Neural cell (in vitro differentiated cells): Measurements from ENCODE around the gene RNU6-1. TPM values are rescaled to one million over a fixed set of nuclear protein-coding genes. Genes with fewer than 3 reads are reported as not detected.

Experiments used
- H2AFZ ChIP-seq: fragments of 200-600, 300-800 bp; sonication (generic), shearing (Covaris generic); 2 replicates; pipeline ENCODE4 v1.6.0; 2014; ENCODE audit warnings: low read depth, mild to moderate bottlenecking, antibody characterized with exemption, low read length, moderate library complexity
- H3F3A ChIP-seq: fragments of 200-600 bp; shearing (Covaris generic); 2 replicates; pipeline ENCODE4 v1.6.1; 2016; ENCODE audit warnings: mild to moderate bottlenecking, moderate library complexity, mixed read lengths, antibody characterized with exemption, low read length; ENCODE audit not compliant: insufficient read depth, poor library complexity, severe bottlenecking
- H3K27ac ChIP-seq: fragments of 200-600, 300-800 bp; sonication (generic), shearing (Covaris generic); 2 replicates; pipeline ENCODE4 v1.5.1; 2014; ENCODE audit warnings: mild to moderate bottlenecking, low read length, moderate library complexity
- H3K27me3 ChIP-seq: fragments of 300-800, 200-600 bp; sonication (generic), shearing (Covaris generic); 2 replicates; pipeline ENCODE4 v1.6.0; 2014; ENCODE audit warnings: mild to moderate bottlenecking, low read depth, low read length, moderate library complexity; ENCODE audit not compliant: insufficient read depth
- H3K36me3 ChIP-seq: fragments of 300-800, 200-600 bp; sonication (generic), shearing (Covaris generic); 2 replicates; pipeline ENCODE4 v1.5.1; 2014; ENCODE audit warnings: mild to moderate bottlenecking, antibody characterized with exemption, low read length, moderate library complexity; ENCODE audit not compliant: insufficient read depth
- H3K4me2 ChIP-seq: fragments of 300-800, 200-600 bp; sonication (generic), shearing (Covaris generic); 2 replicates; pipeline ENCODE4 v1.6.0; 2014; ENCODE audit warnings: mild to moderate bottlenecking, low read length
- H3K4me3 ChIP-seq: fragments of 300-800, 200-600 bp; sonication (generic), shearing (Covaris generic); 2 replicates; pipeline ENCODE4 v1.5.1; 2014; ENCODE audit warnings: mild to moderate bottlenecking, low read length, moderate library complexity
- H3K79me2 ChIP-seq: fragments of 200-600 bp; shearing (Covaris generic); replicated peaks from 2 replicates; pipeline ENCODE4 v1.6.0; 2014; ENCODE audit warnings: mild to moderate bottlenecking, low read length, moderate library complexity; ENCODE audit not compliant: insufficient read depth
- H3K9ac ChIP-seq: fragments of 300-800, 200-600 bp; sonication (generic), shearing (Covaris generic); 2 replicates; pipeline ENCODE4 v1.6.1; 2016; ENCODE audit warnings: mild to moderate bottlenecking, low read length, mixed read lengths
- H3K9me2 ChIP-seq: fragments of 200-600 bp; shearing (Covaris generic); 2 replicates; pipeline ENCODE4 v1.6.1; 2016; ENCODE audit warnings: mild to moderate bottlenecking, low read length, mixed read lengths; ENCODE audit not compliant: insufficient read depth
- H3K9me3 ChIP-seq: fragments of 200-600, 300-800 bp; sonication (generic), shearing (Covaris generic); 2 replicates; pipeline ENCODE4 v1.6.1; 2016; ENCODE audit warnings: mild to moderate bottlenecking, mixed run types, low read length, moderate library complexity, mixed read lengths
- H4K20me1 ChIP-seq: fragments of 200-600 bp; shearing (Covaris generic); 2 replicates; pipeline ENCODE4 v1.6.1; 2016; ENCODE audit warnings: mild to moderate bottlenecking, mixed run types; ENCODE audit not compliant: insufficient read depth
- EP300 ChIP-seq: fragments of 450-650 bp; conservative IDR thresholded peaks from 2 replicates; pipeline ENCODE4 v1.6.1; 2014; ENCODE audit warnings: antibody characterized with exemption, mild to moderate bottlenecking, moderate library complexity; ENCODE audit not compliant: poor library complexity, severe bottlenecking
- EZH2 ChIP-seq: fragments of 200-600, 300-800 bp; shearing (Covaris generic), sonication (generic); IDR thresholded peaks from 2 replicates; pipeline ENCODE4 v1.6.1; 2014; ENCODE audit warnings: antibody characterized with exemption, low read length, borderline replicate concordance, mild to moderate bottlenecking; ENCODE audit not compliant: insufficient read depth, poor library complexity, severe bottlenecking
- MXI1 ChIP-seq: fragments of 450-650 bp; conservative IDR thresholded peaks from 2 replicates; pipeline ENCODE4 v1.6.1; 2014; ENCODE audit warnings: antibody characterized with exemption, mild to moderate bottlenecking; ENCODE audit not compliant: poor library complexity, severe bottlenecking
- RAD21 ChIP-seq: fragments of 450-650 bp; conservative IDR thresholded peaks from 2 replicates; pipeline ENCODE4 v1.6.1; 2014; ENCODE audit warnings: antibody characterized with exemption, mild to moderate bottlenecking, moderate library complexity
- REST ChIP-seq: IDR thresholded peaks from 2 replicates; pipeline ENCODE4 v1.6.1; 2012; ENCODE audit warnings: borderline replicate concordance
- SMC3 ChIP-seq: fragments of 450-650 bp; conservative IDR thresholded peaks from 2 replicates; pipeline ENCODE4 v1.6.1; 2014; ENCODE audit warnings: antibody characterized with exemption, mild to moderate bottlenecking, moderate library complexity; ENCODE audit not compliant: poor library complexity
- TAF1 ChIP-seq: IDR thresholded peaks from 2 replicates; pipeline ENCODE4 v1.6.1; 2012; ENCODE audit warnings: low read depth
- polyA plus RNA-seq: library from polyadenylated mRNA; depleted of rRNA; stranded (reverse); fragments of >200 nt; gene quantifications from 2 replicates; pipeline ENCODE4 v1.2.3, GENCODE V29; 2014

Gene RNU6-1
- polyA plus RNA-seq, 1 donor from 2014 or later: not detected

DNA sequence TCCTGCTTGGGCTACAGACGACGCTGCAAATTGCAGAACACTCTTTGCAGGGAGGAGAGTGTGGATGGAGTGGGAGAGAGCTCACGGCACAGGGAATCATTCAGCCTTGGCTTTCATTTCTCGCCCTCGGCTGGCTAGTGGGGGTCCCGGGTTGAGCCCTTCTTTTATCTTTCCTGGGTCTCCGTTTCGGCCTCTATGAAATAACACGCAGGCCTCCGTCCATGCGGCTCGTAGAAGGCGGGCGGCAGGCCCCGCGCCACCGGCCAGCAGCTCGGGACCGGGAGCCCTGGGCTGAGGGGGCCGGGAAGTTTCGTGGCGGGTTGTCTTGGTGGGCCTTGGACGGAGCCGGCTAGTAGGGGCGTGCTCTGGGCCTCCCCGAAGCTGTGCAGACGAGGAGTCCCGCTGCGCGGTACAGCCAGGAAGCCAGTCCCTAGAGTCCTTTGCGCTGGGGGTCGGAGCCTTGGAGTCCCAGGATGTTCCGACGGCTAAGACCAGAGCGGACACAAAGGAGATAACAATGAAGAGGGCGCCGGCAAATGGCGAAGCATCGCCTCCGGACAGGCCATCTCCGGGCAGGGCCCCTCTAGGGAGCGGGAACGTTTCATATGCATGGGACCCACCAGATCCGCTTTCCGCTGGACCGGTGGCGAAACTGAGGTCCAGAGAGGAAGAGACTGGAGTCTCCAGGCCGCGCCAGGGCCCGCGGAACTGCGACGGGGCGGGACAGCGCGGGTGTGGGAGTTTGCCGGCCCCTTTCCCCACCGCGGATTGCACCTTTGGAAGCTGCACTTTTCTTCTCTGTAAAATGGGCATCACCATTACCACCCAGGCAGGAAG lies 4.3 kb downstream of the RNU6-1 start:
- Histone ChIP-seq H3K4me2 (no peak overlapping the region), H3K79me2 (no peaks in the 10 kb centered on the region), H2AFZ (no peak overlapping the region)

DNA sequence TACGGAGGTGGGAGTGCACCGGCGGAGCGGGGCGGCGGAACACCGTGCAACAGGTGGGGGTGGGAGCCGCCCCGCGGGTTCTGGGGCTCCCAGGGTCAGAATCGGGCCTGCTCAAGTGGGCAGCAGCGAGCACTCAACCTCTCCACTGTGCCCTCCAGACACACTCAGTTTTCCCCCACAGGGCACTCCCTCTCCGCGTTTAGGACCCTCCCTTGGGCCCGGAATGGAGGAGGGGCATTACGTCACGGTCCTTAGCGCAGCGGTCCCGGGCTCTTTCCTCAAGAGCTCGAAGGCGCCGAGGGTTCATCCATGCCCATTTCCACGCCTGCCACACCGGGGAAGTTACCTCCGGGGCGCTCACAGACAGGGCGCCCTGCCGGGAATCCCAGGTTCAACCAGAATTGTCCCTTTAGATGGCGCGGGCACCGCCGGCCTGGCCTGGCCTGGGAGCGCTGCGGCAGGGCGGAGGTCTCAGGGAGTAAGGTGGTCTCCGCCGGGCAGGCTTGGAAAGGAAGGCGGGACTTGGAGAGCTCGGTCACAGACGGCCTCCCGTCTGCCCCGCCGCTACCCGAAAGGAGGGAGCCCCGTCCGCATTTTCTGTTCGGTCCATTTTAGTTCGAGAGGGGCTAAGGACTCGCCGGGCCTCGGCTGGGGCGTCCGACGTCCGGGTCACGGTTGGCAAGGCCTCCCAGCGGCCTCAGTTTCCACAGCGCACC lies 5.1 kb downstream of the RNU6-1 start:
- H3K4me2 ChIP-seq: no peak overlapping the region
- no peaks in the 10 kb centered on the region for H3K79me2 ChIP-seq
- H3K9ac ChIP-seq: no peak overlapping the region
- H3K9me2 ChIP-seq: no peaks in the 10 kb centered on the region
- TF ChIP-seq TAF1 (no peak), REST (no peak), EP300 (no peak), EZH2 (peak; percentile 87), SMC3 (no peak)
- H3F3A ChIP-seq: no peaks in the 10 kb centered on the region
- H2AFZ ChIP-seq: no peak overlapping the region
- peak overlapping the region; percentile 44 for H3K4me3 ChIP-seq
- H3K36me3 ChIP-seq: no peaks in the 10 kb centered on the region
- H3K27me3 ChIP-seq: peaks cover 90% of the 10 kb centered on the region
- H3K27ac ChIP-seq: no peak overlapping the region
- no peaks in the 10 kb centered on the region for H3K9me3 ChIP-seq
- H4K20me1 ChIP-seq: no peaks in the 10 kb centered on the region

More for the DNA sequence above, 4.3 kb downstream of the RNU6-1 start:
- H3K27me3 ChIP-seq: peaks cover 82% of the 10 kb centered on the region
- no peaks in the 10 kb centered on the region for H3K36me3 ChIP-seq
- no peak overlapping the region for H3K27ac ChIP-seq
- no peaks in the 10 kb centered on the region for H3K9me3 ChIP-seq
- H3K9me2 ChIP-seq: no peaks in the 10 kb centered on the region
- no peaks in the 10 kb centered on the region for H4K20me1 ChIP-seq
- no peaks in the 10 kb centered on the region for H3F3A ChIP-seq
- TF ChIP-seq SMC3: no peak
- TF ChIP-seq RAD21: no peak
- TF ChIP-seq EZH2: peak; percentile 80
- no peak for TF ChIP-seq MXI1
- no peak for TF ChIP-seq TAF1
- TF ChIP-seq REST: no peak
- no peak overlapping the region for H3K9ac ChIP-seq
- peak overlapping the region; percentile 44 for H3K4me3 ChIP-seq
